Measurements from ENCODE around the gene FERD3L.

Gene FERD3L

DNA sequence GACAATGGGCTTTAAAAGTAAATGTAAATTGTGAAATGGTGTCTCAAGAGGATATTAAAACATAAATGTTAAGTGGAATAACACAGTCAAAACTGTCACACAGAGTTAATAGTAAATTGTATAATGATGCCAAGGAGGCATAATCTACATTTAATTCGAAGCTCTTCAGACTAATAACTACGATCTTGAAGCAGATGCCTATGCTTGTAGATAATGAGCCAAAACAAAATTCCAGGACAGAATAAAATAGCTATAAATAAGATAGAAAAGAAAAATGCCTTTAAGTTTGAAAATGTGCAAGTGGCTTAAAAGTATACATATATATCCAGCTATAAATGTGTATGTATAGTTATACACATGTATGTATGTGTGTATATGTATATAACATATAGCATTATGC, 45.3 kb downstream of the FERD3L start:
- DNase-seq (ENCODE audit: low spot score), result no peak

DNA sequence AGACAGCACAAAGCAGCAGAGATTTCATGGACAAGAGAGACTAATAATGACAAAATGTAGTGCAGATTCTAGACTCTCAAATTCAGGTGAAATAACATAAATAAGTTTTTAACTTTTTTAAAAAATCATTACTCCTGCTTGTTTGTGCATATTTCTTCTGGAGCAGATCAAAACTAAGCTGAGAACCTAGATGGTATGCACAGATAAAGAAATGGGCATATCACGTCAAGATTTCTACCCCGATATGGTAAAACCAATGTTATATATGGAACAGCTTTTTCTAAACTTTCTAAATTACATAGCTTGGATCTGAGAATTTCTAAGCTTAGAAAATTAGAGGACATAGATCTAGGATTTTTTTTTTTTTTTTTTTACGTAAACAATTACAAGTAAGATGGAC, 46.0 kb downstream of the FERD3L start:
- DNase-seq (ENCODE audit: low spot score), result no peak

DNA sequence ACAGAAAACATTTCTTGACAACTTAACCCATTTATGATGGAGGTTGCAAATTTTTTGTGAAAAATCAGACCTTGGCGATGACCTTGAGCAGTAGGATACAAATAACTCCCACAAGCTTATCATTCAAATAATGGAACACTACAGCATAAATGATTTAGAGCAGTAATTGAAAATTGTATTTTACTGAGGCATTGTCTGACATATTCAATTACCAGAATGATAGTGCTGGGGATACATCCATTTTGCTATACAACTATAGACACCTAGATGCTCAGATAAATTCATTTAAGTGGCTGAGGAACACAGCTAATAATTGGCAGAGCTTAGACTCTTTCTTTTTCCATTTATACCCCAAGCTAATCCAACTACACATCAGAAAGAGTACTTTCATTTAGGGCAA, 46.7 kb downstream of the FERD3L start:
- no peak for DNase-seq (ENCODE audit: low spot score)

DNA sequence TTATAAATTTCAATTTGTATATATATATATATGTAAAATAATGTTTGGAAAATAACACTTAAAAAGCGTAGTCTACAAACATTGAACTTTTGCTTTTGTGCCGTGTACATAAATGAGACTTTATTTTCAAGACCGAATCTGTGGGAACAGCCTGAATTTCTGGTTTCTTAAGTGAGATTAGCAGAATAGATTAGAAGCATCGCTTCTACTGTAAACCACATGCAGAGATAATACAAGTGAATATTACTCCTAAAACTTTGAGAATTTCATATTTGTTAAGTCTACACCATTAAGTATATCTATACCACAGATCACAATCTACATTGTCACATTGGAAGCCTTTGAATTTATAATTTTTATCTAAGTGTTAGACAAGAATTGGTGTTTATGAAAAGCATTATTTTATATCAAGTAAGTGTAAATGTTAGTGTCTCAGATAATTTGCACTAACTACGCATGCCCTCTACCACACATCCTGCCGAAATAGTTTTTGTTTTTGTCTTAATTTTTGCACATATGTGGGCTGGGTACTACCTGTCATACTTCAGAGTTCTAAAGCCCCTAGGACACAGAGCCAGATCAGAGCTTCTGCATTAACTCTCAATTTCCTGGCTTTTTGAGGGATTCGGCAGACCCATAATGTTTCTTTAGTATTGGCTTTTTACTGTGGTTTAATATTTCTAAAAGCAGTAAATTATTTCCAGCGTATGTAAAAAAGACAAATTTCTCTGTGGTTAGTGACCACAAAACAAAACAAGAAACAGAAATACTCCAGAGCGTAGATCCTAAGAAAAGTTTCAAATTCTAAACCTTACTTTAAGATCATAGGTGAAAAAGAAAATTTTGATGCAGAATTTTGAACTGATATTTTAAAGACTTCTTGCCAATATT, 47.8 kb downstream of the FERD3L start:
- DNase-seq (ENCODE audit: low spot score), result no peak

DNA sequence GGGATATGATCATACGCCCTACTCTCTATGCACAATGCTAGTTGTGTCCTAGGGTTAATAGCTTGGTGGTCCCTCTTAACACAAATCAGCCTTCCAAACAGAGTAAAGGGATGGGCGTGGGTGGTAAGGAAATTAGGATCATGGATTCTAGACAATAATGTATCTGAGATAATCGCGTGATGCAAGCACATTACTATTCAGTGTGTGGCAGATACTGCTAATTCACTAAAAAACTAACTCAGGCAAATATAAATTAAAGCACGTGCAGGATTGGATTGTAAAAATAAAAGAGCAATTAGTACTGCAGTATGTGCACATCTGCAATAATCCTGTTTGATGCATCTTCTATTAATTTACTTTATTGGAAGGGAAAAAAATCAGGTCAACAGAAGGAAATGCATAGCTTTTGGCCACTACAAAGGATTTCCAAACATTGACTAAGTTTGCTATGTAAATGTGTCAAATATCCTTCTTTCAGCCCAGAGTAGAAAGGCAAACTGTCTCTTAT, 49.8 kb downstream of the FERD3L start:
- DNase-seq (ENCODE audit: low spot score), result no peak
